ENCODE measurements around the gene PPY.
A peak's percentile ranks its signal among the peaks of the same experiment; 100 is the strongest.

DNA sequence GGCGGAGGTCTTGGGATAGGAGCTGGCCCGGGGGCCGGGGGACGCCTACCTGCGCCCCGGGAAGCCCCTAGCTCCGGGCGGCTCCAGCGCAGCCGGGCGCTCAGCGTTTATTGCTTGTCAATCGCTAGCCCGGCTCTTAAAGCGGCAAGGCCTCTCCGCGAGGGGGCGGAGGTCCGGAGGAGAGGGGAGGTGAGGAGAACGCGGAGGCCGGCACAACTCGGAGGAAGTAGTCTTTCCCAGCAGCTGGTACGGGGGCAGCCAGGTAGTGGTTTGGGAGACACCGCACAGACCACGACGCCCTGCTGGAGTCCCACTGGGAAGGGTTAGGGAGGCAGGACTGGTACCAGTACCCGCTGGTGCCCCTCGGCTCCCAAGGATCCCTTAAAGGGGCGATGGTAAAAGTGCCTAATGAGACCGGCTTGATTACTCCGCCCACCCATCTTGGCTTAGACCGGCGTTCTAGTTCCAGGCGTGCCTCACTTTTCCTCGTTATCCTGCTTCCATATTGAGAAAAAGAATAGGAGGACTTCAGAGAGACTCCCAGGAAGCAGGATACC, 34.8 kb downstream of the PPY start, which contains the start of gene MPP2:
- no peak for TF ChIP-seq POLR2A (IDR thresholded peaks at IDR 0.05)
- TF ChIP-seq, protein P1, sequence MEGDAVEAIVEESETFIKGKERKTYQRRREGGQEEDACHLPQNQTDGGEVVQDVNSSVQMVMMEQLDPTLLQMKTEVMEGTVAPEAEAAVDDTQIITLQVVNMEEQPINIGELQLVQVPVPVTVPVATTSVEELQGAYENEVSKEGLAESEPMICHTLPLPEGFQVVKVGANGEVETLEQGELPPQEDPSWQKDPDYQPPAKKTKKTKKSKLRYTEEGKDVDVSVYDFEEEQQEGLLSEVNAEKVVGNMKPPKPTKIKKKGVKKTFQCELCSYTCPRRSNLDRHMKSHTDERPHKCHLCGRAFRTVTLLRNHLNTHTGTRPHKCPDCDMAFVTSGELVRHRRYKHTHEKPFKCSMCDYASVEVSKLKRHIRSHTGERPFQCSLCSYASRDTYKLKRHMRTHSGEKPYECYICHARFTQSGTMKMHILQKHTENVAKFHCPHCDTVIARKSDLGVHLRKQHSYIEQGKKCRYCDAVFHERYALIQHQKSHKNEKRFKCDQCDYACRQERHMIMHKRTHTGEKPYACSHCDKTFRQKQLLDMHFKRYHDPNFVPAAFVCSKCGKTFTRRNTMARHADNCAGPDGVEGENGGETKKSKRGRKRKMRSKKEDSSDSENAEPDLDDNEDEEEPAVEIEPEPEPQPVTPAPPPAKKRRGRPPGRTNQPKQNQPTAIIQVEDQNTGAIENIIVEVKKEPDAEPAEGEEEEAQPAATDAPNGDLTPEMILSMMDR (IDR thresholded peaks at IDR 0.05) = peak in 9 of 12 donors; percentile 19 to 59 (median 31)

All from heart left ventricle (tissue), 13 donors.